Effector CD8-positive, alpha-beta T cell (primary cell): ENCODE results near the gene IFNA14.
"Not testable (repeated sequence)": the region's sequence is repeated elsewhere in the genome, so short reads cannot be mapped to it uniquely, and the experiment has no call there.

Source experiments
- DNase-seq: peaks from one replicate; lab custom pipeline; 2025; lab: John Stamatoyannopoulos, UW

IFNA14 gene

GRCh38 chr9:21213411-21214326, 26.1 kb downstream of the IFNA14 start:
- DNase-seq: not testable (repeated sequence)

DNA sequence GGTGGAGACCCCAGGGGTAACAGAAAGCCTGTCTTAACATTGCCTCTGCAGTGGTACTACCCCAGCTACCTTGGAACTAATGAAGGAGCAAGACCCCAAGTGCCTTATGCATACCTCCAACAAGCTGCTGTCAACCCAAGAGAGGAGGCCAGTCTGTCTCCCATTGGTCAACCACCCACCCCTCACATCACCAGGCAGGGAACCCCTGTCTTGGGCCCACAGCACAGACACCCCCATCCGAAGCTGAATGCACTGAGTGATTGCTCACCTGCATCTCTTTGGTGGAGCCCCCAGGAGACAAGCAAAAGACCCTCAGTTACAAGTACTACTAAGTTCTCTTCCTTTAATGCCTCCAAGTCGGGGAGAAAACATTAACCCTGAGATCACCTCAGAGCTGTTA, 27.6 kb downstream of the IFNA14 start:
- not testable (repeated sequence) for DNase-seq

GRCh38 chr9:21210782-21211181, 29.0 kb downstream of the IFNA14 start:
- DNase-seq: not testable (repeated sequence)

DNA sequence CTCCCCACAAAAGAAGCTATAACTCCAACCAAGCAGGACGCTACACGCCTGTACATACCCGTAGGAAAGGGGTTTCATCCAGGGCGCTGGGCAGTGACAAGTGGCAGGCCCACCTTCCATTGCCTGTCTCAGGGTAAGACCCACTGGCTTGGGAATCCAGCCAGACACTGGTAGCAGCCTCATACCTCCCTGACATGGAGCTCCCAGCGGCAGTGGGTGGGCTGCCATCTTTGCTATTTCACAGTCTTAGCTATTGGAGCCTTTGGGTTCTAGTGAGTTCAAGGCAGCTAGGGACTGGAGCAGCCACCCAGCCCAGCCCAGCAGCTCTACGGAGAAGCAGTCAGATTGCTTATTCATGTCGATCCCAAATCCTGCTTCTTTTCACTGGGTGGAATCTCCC, 29.5 kb downstream of the IFNA14 start:
- no peak for DNase-seq

DNA sequence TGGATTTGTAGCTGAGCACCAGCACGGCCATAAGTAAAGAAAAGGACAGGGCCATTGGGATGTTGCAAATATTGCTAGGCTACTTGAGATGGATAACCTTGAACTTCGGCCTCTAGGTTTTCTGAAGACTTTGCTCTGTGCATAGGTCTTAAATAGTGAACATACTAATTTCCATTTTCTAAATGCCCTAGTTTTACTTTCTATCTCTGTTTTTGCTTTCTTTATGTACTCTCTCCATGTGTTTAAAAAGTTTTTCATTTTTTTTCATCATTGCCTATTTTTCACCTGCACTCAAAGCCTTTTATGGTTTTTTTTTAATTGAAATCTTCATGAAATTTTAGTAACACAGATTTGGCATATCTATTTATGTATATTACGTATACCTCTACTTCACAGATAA, 32.8 kb downstream of the IFNA14 start, which contains the start of gene IFNA10:
Gene IFNA10 (minus strand): TSS at position 101 of the 400 bp plus-strand sequence. CDS start 46 bp downstream, at position 55.
- DNase-seq: not testable (repeated sequence)

DNA sequence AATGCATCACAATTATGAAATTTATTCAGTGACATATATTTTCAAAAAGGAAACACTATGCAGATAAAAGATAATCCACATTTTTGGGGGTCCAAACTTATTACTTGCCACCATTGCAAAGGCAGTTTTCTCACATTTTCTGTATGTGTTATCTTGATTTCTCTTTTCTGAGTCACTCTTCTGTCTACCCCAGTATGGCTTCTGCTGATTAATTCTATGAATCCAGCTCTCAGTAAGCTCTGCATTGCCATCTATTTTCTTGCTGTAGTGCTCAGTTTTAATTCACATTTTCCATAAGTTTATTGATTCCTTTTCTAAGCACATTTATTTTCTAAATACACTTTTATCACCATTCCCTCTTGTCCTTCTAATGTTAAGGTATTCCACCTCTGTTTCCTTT, 34.6 kb downstream of the IFNA14 start:
- DNase-seq: no peak

DNA sequence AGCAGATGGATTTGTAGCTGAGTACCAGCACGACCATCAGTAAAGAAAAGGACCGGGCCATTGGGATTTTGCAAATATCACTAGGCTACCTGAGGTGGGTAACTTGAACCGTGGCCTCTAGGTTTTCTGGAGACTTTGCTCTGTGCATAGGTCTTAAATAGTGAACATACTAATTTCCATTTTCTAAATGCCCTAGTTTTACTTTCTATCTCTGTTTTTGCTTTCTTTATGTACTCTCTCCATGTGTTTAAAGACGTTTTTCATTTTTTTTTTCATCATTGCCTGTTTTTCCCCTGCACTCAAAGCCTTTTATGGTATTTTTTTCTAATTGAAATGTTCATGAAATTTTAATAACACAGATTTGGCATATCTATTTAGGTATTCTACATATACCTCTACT, 37.7 kb downstream of the IFNA14 start, which contains the start of gene IFNA7:
Gene IFNA7 (minus strand): TSS at position 101 of the 400 bp plus-strand sequence. CDS start 40 bp downstream, at position 61.
- DNase-seq: not testable (repeated sequence)

DNA sequence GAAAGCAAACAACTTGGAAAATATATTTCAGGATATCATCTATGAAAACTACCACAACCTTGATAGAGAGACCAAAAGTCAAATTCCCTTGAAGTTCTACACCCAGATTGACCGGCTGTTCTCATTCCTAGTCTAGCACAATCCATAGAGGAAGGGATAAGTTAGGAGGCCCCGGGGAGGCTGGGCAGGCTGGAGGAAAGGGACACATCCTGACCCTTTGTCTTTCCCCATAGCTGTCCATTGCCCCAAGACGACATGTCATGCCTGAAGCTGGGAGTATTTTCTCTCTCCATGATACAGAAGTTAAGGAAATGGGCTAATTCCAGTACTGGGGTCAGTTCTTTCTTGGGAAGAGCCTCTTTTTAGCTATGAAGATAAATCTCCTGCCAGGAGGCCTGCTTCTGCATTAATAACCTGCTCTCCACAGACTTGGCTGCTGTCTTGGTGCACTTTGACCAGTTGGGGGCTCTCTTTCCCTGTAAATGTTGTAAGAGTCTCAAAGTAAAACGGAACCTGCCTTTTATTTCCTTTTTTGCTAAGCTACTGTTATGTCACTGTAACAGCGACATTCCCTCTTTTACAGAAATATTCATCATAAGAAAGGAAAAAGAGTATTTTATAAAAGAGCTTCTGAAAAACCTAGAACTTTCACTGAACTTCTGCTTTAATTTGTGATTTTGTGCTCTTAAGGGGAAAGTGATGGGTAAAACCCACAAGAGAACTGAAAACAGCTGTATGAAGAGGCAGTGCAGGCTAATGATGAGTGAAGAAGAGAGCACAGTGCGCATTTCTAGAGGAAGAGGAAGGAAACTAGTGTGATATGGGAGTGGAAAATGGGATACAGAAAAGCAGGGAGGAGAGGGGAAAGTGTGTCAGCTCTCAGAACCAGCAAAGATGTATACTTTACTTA, 44.7 kb downstream of the IFNA14 start:
- not testable (repeated sequence) for DNase-seq
